Trophoblast cell (in vitro differentiated cells and primary cell): ENCODE data around the gene LANCL2.

Experiments
- DNase-seq, 2 donors: peaks; one replicate each; pipeline ENCODE4 v3.0.0-alpha.2; 2016
- H2AFZ ChIP-seq: 2 replicates; pipeline ENCODE4 v1.6.1; 2013; ENCODE audit warnings: low read length, moderate library complexity, mild to moderate bottlenecking; ENCODE audit not compliant: insufficient read depth, poor library complexity
- H2AK5ac ChIP-seq: 2 replicates; pipeline ENCODE4 v1.6.1; 2013; ENCODE audit warnings: mild to moderate bottlenecking, low read length
- H2BK120ac ChIP-seq: 2 replicates; pipeline ENCODE4 v1.6.1; 2013; ENCODE audit warnings: low read length, mild to moderate bottlenecking, moderate library complexity; ENCODE audit not compliant: insufficient read depth, poor library complexity
- H2BK12ac ChIP-seq: 2 replicates; pipeline ENCODE4 v1.6.1; 2013; ENCODE audit warnings: mild to moderate bottlenecking, low read length, moderate library complexity
- H2BK5ac ChIP-seq: 2 replicates; pipeline ENCODE4 v1.6.1; 2013; ENCODE audit warnings: low read length, low read depth, moderate library complexity, mild to moderate bottlenecking; ENCODE audit not compliant: poor library complexity
- H3K14ac ChIP-seq: 2 replicates; pipeline ENCODE4 v1.6.1; 2013; ENCODE audit warnings: mild to moderate bottlenecking, low read length
- H3K18ac ChIP-seq: 2 replicates; pipeline ENCODE4 v1.6.1; 2013; ENCODE audit warnings: mild to moderate bottlenecking, low read length
- H3K23ac ChIP-seq: 2 replicates; pipeline ENCODE4 v1.6.1; 2013; ENCODE audit warnings: low read length
- H3K27ac ChIP-seq: 2 replicates; pipeline ENCODE4 v1.5.1; 2013; ENCODE audit warnings: low read depth, mild to moderate bottlenecking, inconsistent platforms, low read length, moderate library complexity
- H3K27me3 ChIP-seq: 2 replicates; pipeline ENCODE4 v1.6.1; 2013; ENCODE audit warnings: inconsistent platforms, mild to moderate bottlenecking, low read length, moderate library complexity; ENCODE audit not compliant: insufficient read depth
- H3K36me3 ChIP-seq, 2 experiments: 1 replicate in 1 of 2; 2 replicates in 1 of 2; pipeline ENCODE4 v1.6.1; 2013; ENCODE audit warnings: low read length in 2 of 2, mild to moderate bottlenecking in 2 of 2, moderate library complexity in 1 of 2; ENCODE audit not compliant: insufficient read depth in 2 of 2, control insufficient read depth in 1 of 2
- H3K4ac ChIP-seq: 2 replicates; pipeline ENCODE4 v1.6.1; 2013; ENCODE audit warnings: low read depth, mild to moderate bottlenecking, low read length, moderate library complexity
- H3K4me1 ChIP-seq, 2 experiments: 1 replicate in 1 of 2; 2 replicates in 1 of 2; pipeline ENCODE4 v1.6.1; 2013; ENCODE audit warnings: low read length in 2 of 2, mild to moderate bottlenecking in 2 of 2, moderate library complexity in 1 of 2; ENCODE audit not compliant: insufficient read depth in 2 of 2, control insufficient read depth in 1 of 2
- H3K4me2 ChIP-seq: 2 replicates; pipeline ENCODE4 v1.6.1; 2013; ENCODE audit warnings: inconsistent platforms, mild to moderate bottlenecking, low read length, moderate library complexity
- H3K4me3 ChIP-seq: 2 replicates; pipeline ENCODE4 v1.5.1; 2013; ENCODE audit warnings: mild to moderate bottlenecking, low read depth, low read length, inconsistent platforms
- H3K79me1 ChIP-seq: one replicate; pipeline ENCODE4 v1.6.1; 2013; ENCODE audit warnings: low read length
- H3K79me2 ChIP-seq: 2 replicates; pipeline ENCODE4 v1.6.1; 2013; ENCODE audit warnings: low read length, mild to moderate bottlenecking; ENCODE audit not compliant: control insufficient read depth, insufficient read depth, poor library complexity
- H3K9ac ChIP-seq: 2 replicates; pipeline ENCODE4 v1.6.1; 2013; ENCODE audit warnings: mild to moderate bottlenecking, low read length
- H3K9me3 ChIP-seq: 2 replicates; pipeline ENCODE4 v1.6.1; 2013; ENCODE audit warnings: low read depth, mild to moderate bottlenecking, control low read depth, inconsistent platforms, low read length; ENCODE audit not compliant: insufficient read depth
- H4K12ac ChIP-seq: 2 replicates; pipeline ENCODE4 v1.6.1; 2013; ENCODE audit warnings: low read depth, mild to moderate bottlenecking, low read length, moderate library complexity
- H4K8ac ChIP-seq: 2 replicates; pipeline ENCODE4 v1.6.1; 2013; ENCODE audit warnings: low read depth, mild to moderate bottlenecking, low read length, moderate library complexity
- H4K91ac ChIP-seq: one replicate; pipeline ENCODE4 v1.6.1; 2013; ENCODE audit warnings: low read depth, mild to moderate bottlenecking, low read length, moderate library complexity
- WGBS: extraction: QIAGEN DNeasy Blood & Tissue Kit; methylation state at CpG from one replicate; pipeline ENCODE4 v1.1.7; 2013; ENCODE audit warnings: missing lambda C conversion rate; ENCODE audit not compliant: insufficient read length, insufficient coverage; ENCODE audit errors: extremely low coverage; 5-methylcytosine and 5-hydroxymethylcytosine counted together

The LANCL2 gene

GRCh38 chr7:55427800-55428199 lies 62.7 kb downstream of the LANCL2 start:
- Histone ChIP-seq H3K14ac (no peak overlapping the region), H3K18ac (no peak overlapping the region), H3K4me3 (no peak overlapping the region), H3K4ac (no peak overlapping the region), H3K23ac (no peak overlapping the region), H3K4me1 (peaks cover 2 to 5% of the 10 kb centered on the region in 2 experiments), H2BK12ac (no peak overlapping the region), H3K27me3 (no peaks in the 10 kb centered on the region), H3K4me2 (no peak overlapping the region), H3K9ac (no peak overlapping the region), H2AFZ (no peak overlapping the region), H4K12ac (no peak overlapping the region), H3K79me1 (no peaks in the 10 kb centered on the region), H2BK5ac (no peak overlapping the region), H3K79me2 (no peaks in the 10 kb centered on the region), H4K8ac (no peak overlapping the region), H3K36me3 (peaks cover 0 to 5% of the 10 kb centered on the region in 2 experiments), H2AK5ac (no peak overlapping the region), H4K91ac (no peak overlapping the region), H2BK120ac (no peak overlapping the region), H3K9me3 (no peaks in the 10 kb centered on the region), H3K27ac (no peak overlapping the region)
- no peak for DNase-seq
- no CpG with 5 or more reads among the region's 11 CpGs for WGBS

GRCh38 chr7:55429835-55430499 lies 64.8 kb downstream of the LANCL2 start:
- H3K9me3 ChIP-seq: no peaks in the 10 kb centered on the region
- H3K79me1 ChIP-seq: no peaks in the 10 kb centered on the region
- H2BK120ac ChIP-seq: no peak overlapping the region

GRCh38 chr7:55431898-55432297 lies 66.8 kb downstream of the LANCL2 start:
- Histone ChIP-seq H3K79me1 (no peaks in the 10 kb centered on the region), H3K4me2 (no peak overlapping the region), H3K4me3 (no peak overlapping the region), H3K27ac (no peak overlapping the region), H4K8ac (no peak overlapping the region), H3K9me3 (no peaks in the 10 kb centered on the region), H3K9ac (no peak overlapping the region), H2AFZ (no peak overlapping the region), H3K14ac (no peak overlapping the region), H2BK5ac (no peak overlapping the region), H3K18ac (no peak overlapping the region), H3K79me2 (no peaks in the 10 kb centered on the region), H3K27me3 (no peaks in the 10 kb centered on the region), H2AK5ac (no peak overlapping the region), H4K91ac (no peak overlapping the region), H3K4ac (no peak overlapping the region), H4K12ac (no peak overlapping the region), H3K23ac (no peak overlapping the region), H2BK120ac (no peak overlapping the region), H2BK12ac (no peak overlapping the region), H3K36me3 (no peaks in the 10 kb centered on the region), H3K4me1 (no peaks in the 10 kb centered on the region)
- DNase-seq: no peak
- no CpG with 5 or more reads among the region's 2 CpGs for WGBS

More at GRCh38 chr7:55429835-55430499, 64.8 kb downstream of the LANCL2 start:
- no peaks in the 10 kb centered on the region for H3K27me3 ChIP-seq
- H2BK5ac ChIP-seq: no peak overlapping the region
- no peak overlapping the region for H3K18ac ChIP-seq
- H3K36me3 ChIP-seq: peaks cover 0 to 5% of the 10 kb centered on the region in 2 experiments
- H3K4ac ChIP-seq: no peak overlapping the region
- H2AFZ ChIP-seq: no peak overlapping the region
- no peak overlapping the region for H3K27ac ChIP-seq
- no peak overlapping the region for H3K4me3 ChIP-seq
- H3K9ac ChIP-seq: no peak overlapping the region
- no peak overlapping the region for H2AK5ac ChIP-seq
- H3K23ac ChIP-seq: no peak overlapping the region
- no CpG with 5 or more reads among the region's 11 CpGs for WGBS
- no peak overlapping the region for H2BK12ac ChIP-seq
- H4K12ac ChIP-seq: no peak overlapping the region
- no peak overlapping the region for H4K8ac ChIP-seq
- no peaks in the 10 kb centered on the region for H3K4me1 ChIP-seq
- H4K91ac ChIP-seq: no peak overlapping the region
- no peak overlapping the region for H3K14ac ChIP-seq
- no peak for DNase-seq
- H3K79me2 ChIP-seq: no peaks in the 10 kb centered on the region
- no peak overlapping the region for H3K4me2 ChIP-seq

- Histone ChIP-seq H3K4me1 (no peaks in the 10 kb centered on the region), H3K27me3 (no peaks in the 10 kb centered on the region), H3K4me3 (no peak overlapping the region), H4K8ac (no peak overlapping the region), H3K4ac (no peak overlapping the region), H3K14ac (no peak overlapping the region), H3K23ac (no peak overlapping the region), H4K12ac (no peak overlapping the region), H3K27ac (no peak overlapping the region), H2BK12ac (no peak overlapping the region), H3K4me2 (no peak overlapping the region), H3K9ac (no peak overlapping the region), H2AK5ac (no peak overlapping the region), H2AFZ (no peak overlapping the region), H4K91ac (no peak overlapping the region), H3K36me3 (no peaks in the 10 kb centered on the region), H3K79me2 (no peaks in the 10 kb centered on the region), H2BK120ac (no peak overlapping the region), H2BK5ac (no peak overlapping the region), H3K79me1 (no peaks in the 10 kb centered on the region), H3K18ac (no peak overlapping the region), H3K9me3 (no peaks in the 10 kb centered on the region)
- no peak for DNase-seq
- WGBS: no CpG with 5 or more reads among the region's 3 CpGs
Observed at GRCh38 chr7:55432506-55432905, 67.4 kb downstream of the LANCL2 start.
